A549 (cell line): Measurements from ENCODE around the gene SND1.

Experiments used
- CTCF ChIP-seq: fragments of >200 bp; sonication (Bioruptor Twin); formaldehyde crosslinking; IDR thresholded peaks from 3 replicates; pipeline ENCODE4 v1.5.1; 2016
- JUNB ChIP-seq: fragments of >200 bp; sonication (Bioruptor Twin); formaldehyde crosslinking; IDR thresholded peaks from 2 replicates; pipeline ENCODE4 v1.6.1; 2016
- MAX ChIP-seq: IDR thresholded peaks from 2 replicates; pipeline ENCODE4 v1.6.1; 2012
- MAZ ChIP-seq: fragments of 150-350 bp; IDR thresholded peaks from 2 replicates; pipeline ENCODE4 v1.6.1; 2014; ENCODE audit warnings: antibody characterized with exemption, low read depth, low read length, borderline replicate concordance
- NR3C1 ChIP-seq: fragments of >200 bp; sonication (Bioruptor Twin); formaldehyde crosslinking; IDR thresholded peaks from 3 replicates; pipeline ENCODE4 v1.6.1; 2017
- POLR2A ChIP-seq: IDR thresholded peaks from 2 replicates; pipeline ENCODE4 v1.6.1; 2012; ENCODE audit warnings: mild to moderate bottlenecking, low read length
- SREBF2 ChIP-seq: fragments of 450-650 bp; IDR thresholded peaks from 2 replicates; pipeline ENCODE4 v1.6.1; 2014; ENCODE audit warnings: mild to moderate bottlenecking, moderate library complexity

- TF ChIP-seq POLR2A (no peak), MAZ (no peak), SREBF2 (no peak), MAX (no peak), NR3C1 (no peak), CTCF (no peak), JUNB (no peak)
Observed at GRCh38 chr7:127894588-127894987, 242.6 kb downstream of the SND1 start.
